ENCODE measurements around the gene TSPEAR. TPM values are rescaled to one million over a fixed set of nuclear protein-coding genes. Genes with fewer than 3 reads are reported as not detected.

TSPEAR gene
- total RNA-seq, 6 experiments from 2014 or later = not detected

DNA sequence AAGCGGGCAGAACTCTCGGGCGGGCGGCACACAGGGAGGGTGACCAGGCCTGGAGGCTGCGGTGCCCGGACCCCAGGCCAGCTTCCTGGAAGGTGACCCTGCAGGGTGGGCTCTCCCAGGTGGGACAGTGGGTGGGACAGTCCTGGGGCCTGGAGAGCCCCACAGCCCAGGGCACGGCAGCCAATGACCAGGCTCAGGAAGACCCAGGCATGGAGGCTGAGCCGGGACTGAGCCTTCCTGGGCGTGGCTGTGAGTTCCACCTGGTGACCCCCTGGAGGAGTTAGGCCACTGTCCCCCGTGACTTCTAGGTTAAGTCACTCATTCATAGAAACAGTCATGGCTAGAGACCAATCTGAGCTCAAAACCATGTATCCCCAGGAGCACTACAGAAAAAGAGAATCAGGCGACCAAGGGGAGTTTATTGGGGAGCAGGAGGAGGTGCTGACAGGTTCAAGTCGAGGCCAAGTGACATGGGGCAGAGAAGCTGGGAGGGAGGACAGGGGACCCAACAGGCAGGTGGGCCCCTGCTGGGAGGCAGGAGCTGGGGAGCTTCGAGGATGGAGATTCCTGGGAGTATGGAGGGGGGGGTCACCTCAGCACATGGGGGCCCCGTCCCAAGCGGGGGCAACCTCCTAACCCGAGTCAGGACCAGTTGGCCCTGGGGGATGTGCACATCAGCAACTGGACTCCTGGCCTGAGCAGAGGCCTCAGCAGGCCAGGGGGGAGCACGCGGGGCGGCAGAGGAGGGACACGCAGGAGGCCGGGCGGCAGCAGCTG lies 132.1 kb downstream of the TSPEAR start:
- Histone ChIP-seq H3K4me1 (no peaks in the 10 kb centered on the region), H3K27me3 (no peaks in the 10 kb centered on the region), H3K27ac (no peak overlapping the region), H3K9me3 (peaks cover 0 to 5% (median 0%) of the 10 kb centered on the region in 4 donors), H3K36me3 (no peaks in the 10 kb centered on the region), H3K4me3 (no peak overlapping the region)
- no peak for TF ChIP-seq POLR2A (IDR thresholded peaks at IDR 0.05)
- TF ChIP-seq, protein P1, sequence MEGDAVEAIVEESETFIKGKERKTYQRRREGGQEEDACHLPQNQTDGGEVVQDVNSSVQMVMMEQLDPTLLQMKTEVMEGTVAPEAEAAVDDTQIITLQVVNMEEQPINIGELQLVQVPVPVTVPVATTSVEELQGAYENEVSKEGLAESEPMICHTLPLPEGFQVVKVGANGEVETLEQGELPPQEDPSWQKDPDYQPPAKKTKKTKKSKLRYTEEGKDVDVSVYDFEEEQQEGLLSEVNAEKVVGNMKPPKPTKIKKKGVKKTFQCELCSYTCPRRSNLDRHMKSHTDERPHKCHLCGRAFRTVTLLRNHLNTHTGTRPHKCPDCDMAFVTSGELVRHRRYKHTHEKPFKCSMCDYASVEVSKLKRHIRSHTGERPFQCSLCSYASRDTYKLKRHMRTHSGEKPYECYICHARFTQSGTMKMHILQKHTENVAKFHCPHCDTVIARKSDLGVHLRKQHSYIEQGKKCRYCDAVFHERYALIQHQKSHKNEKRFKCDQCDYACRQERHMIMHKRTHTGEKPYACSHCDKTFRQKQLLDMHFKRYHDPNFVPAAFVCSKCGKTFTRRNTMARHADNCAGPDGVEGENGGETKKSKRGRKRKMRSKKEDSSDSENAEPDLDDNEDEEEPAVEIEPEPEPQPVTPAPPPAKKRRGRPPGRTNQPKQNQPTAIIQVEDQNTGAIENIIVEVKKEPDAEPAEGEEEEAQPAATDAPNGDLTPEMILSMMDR (IDR thresholded peaks at IDR 0.05) = no peak
- intact Hi-C loops (cut with DNase I) = no loop called here
- ATAC-seq (no peak), DNase-seq (no peak)
- WGBS (ENCODE audit: insufficient coverage, low coverage, low lambda C conversion rate, missing lambda C conversion rate) = 80% methylated on average over 9 of the region's 22 CpGs

GRCh38 chr21:44578371-44579055 lies 132.9 kb downstream of the TSPEAR start:
- intact Hi-C loops (cut with DNase I) = no loop called here
- H3K36me3 ChIP-seq = no peaks in the 10 kb centered on the region
- no peak for TF ChIP-seq POLR2A (IDR thresholded peaks at IDR 0.05)
- TF ChIP-seq, protein P1 (IDR thresholded peaks at IDR 0.05) = no peak
- H3K4me1 ChIP-seq = no peaks in the 10 kb centered on the region
- 89% methylated on average over 9 of the region's 17 CpGs for WGBS (ENCODE audit: insufficient coverage, low coverage, low lambda C conversion rate, missing lambda C conversion rate)
- no peaks in the 10 kb centered on the region for H3K27me3 ChIP-seq
- DNase-seq = no peak
- H3K4me3 ChIP-seq = no peak overlapping the region
- no peak overlapping the region for H3K27ac ChIP-seq
- peaks cover 0 to 5% (median 0%) of the 10 kb centered on the region in 4 donors for H3K9me3 ChIP-seq
- no peak for ATAC-seq

- Histone ChIP-seq H3K4me1 (no peaks in the 10 kb centered on the region), H3K27ac (no peak overlapping the region), H3K4me3 (no peak overlapping the region), H3K9me3 (no peaks in the 10 kb centered on the region), H3K36me3 (no peaks in the 10 kb centered on the region), H3K27me3 (no peaks in the 10 kb centered on the region)
- ATAC-seq = no peak
- TF ChIP-seq, protein P1 (IDR thresholded peaks at IDR 0.05) = no peak
- TF ChIP-seq POLR2A (IDR thresholded peaks at IDR 0.05) = no peak
- intact Hi-C loops (cut with DNase I) = no loop called here
- 88% methylated on average over 6 of the region's 10 CpGs for WGBS (ENCODE audit: insufficient coverage, low coverage, low lambda C conversion rate, missing lambda C conversion rate)
- DNase-seq = no peak
Observed at GRCh38 chr21:44576025-44576420, 135.3 kb downstream of the TSPEAR start.

- Histone ChIP-seq H3K36me3 (no peaks in the 10 kb centered on the region), H3K27me3 (no peaks in the 10 kb centered on the region), H3K9me3 (no peaks in the 10 kb centered on the region), H3K27ac (no peak overlapping the region), H3K4me1 (no peaks in the 10 kb centered on the region), H3K4me3 (no peak overlapping the region)
- TF ChIP-seq POLR2A (IDR thresholded peaks at IDR 0.05) = no peak
- TF ChIP-seq, protein P1 (IDR thresholded peaks at IDR 0.05) = no peak
- intact Hi-C loops (cut with DNase I) = no loop called here
- 96% methylated on average over 10 of the region's 20 CpGs for WGBS (ENCODE audit: insufficient coverage, low coverage, low lambda C conversion rate, missing lambda C conversion rate)
- ATAC-seq (no peak), DNase-seq (no peak)
Observed at GRCh38 chr21:44575307-44576024, 135.9 kb downstream of the TSPEAR start.

All from right lobe of liver (tissue), 6 donors.